ENCODE results near the gene MED7. TPM values are rescaled to one million over a fixed set of nuclear protein-coding genes. Genes with fewer than 3 reads are reported as not detected.

Gene MED7
- total and polyA plus RNA-seq, 10 of the 15 experiments (the other 5 are each of a cell fraction or from before 2014, with no cell fraction given) = 9.3 to 47.7 (median 22.7) TPM

GRCh38 chr5:157116483-157116954, 26.1 kb downstream of the MED7 start (continued):
- TF ChIP-seq, protein P1, sequence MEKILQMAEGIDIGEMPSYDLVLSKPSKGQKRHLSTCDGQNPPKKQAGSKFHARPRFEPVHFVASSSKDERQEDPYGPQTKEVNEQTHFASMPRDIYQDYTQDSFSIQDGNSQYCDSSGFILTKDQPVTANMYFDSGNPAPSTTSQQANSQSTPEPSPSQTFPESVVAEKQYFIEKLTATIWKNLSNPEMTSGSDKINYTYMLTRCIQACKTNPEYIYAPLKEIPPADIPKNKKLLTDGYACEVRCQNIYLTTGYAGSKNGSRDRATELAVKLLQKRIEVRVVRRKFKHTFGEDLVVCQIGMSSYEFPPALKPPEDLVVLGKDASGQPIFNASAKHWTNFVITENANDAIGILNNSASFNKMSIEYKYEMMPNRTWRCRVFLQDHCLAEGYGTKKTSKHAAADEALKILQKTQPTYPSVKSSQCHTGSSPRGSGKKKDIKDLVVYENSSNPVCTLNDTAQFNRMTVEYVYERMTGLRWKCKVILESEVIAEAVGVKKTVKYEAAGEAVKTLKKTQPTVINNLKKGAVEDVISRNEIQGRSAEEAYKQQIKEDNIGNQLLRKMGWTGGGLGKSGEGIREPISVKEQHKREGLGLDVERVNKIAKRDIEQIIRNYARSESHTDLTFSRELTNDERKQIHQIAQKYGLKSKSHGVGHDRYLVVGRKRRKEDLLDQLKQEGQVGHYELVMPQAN (conservative IDR thresholded peaks at IDR 0.05) = no peak
- TF ChIP-seq SMARCA5 (IDR thresholded peaks at IDR 0.05) = no peak
- no peak for TF ChIP-seq PKNOX1 (IDR thresholded peaks at IDR 0.05)
- 0 out of 2 replicates have a peak, but pooled peaks have one; percentile 23 for TF ChIP-seq RB1 (IDR thresholded peaks at IDR 0.05; ENCODE audit: borderline replicate concordance)
- TF ChIP-seq CHD1 (IDR thresholded peaks at IDR 0.05; ENCODE audit: low read depth, low read length) = no peak
- TF ChIP-seq, protein P2, sequence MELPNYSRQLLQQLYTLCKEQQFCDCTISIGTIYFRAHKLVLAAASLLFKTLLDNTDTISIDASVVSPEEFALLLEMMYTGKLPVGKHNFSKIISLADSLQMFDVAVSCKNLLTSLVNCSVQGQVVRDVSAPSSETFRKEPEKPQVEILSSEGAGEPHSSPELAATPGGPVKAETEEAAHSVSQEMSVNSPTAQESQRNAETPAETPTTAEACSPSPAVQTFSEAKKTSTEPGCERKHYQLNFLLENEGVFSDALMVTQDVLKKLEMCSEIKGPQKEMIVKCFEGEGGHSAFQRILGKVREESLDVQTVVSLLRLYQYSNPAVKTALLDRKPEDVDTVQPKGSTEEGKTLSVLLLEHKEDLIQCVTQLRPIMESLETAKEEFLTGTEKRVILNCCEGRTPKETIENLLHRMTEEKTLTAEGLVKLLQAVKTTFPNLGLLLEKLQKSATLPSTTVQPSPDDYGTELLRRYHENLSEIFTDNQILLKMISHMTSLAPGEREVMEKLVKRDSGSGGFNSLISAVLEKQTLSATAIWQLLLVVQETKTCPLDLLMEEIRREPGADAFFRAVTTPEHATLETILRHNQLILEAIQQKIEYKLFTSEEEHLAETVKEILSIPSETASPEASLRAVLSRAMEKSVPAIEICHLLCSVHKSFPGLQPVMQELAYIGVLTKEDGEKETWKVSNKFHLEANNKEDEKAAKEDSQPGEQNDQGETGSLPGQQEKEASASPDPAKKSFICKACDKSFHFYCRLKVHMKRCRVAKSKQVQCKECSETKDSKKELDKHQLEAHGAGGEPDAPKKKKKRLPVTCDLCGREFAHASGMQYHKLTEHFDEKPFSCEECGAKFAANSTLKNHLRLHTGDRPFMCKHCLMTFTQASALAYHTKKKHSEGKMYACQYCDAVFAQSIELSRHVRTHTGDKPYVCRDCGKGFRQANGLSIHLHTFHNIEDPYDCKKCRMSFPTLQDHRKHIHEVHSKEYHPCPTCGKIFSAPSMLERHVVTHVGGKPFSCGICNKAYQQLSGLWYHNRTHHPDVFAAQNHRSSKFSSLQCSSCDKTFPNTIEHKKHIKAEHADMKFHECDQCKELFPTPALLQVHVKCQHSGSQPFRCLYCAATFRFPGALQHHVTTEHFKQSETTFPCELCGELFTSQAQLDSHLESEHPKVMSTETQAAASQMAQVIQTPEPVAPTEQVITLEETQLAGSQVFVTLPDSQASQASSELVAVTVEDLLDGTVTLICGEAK (IDR thresholded peaks at IDR 0.05; ENCODE audit: borderline replicate concordance) = no peak
- TF ChIP-seq SKIL (IDR thresholded peaks at IDR 0.05; ENCODE audit: low read depth, poor library complexity, severe bottlenecking) = peak; percentile 35
- no peak for TF ChIP-seq BCLAF1 (IDR thresholded peaks at IDR 0.05)
- no peak for TF ChIP-seq MXI1 (IDR thresholded peaks at IDR 0.05; ENCODE audit: low read depth, low read length)
- TF ChIP-seq CBX3 (IDR thresholded peaks at IDR 0.05; ENCODE audit: borderline replicate concordance, low read depth) = no peak
- TF ChIP-seq RELA (IDR thresholded peaks at IDR 0.05; ENCODE audit: borderline replicate concordance, partially characterized antibody) = no peak
- no peak for TF ChIP-seq E2F8 (IDR thresholded peaks at IDR 0.05; ENCODE audit: low read depth, partially characterized antibody)
- 0 out of 2 replicates have a peak, but pooled peaks have one; percentile 16 for TF ChIP-seq RAD21 (IDR thresholded peaks at IDR 0.05; ENCODE audit: insufficient read depth, low read depth, low read length)

All from GM12878 (cell line).